ENCODE results near the gene SERPIND1. TPM values are rescaled to one million over a fixed set of nuclear protein-coding genes. Genes with fewer than 3 reads are reported as not detected.

Gene SERPIND1
- total RNA-seq, 4 donors from 2014 or later: 0.46 to 0.83 (median 0.50) TPM; not detected in 1

- Histone ChIP-seq H3K36me3 (peaks cover 45 to 88% (median 79%) of the 10 kb centered on the region in 4 donors), H3K9me3 (no peaks in the 10 kb centered on the region), H3K27me3 (no peaks in the 10 kb centered on the region), H3K4me1 (peaks cover 0 to 14% (median 12%) of the 10 kb centered on the region in 4 donors), H3K27ac (replicated peaks in 1 of 4) (no peak overlapping the region), H3K4me3 (no peak overlapping the region)
- DNase-seq (ENCODE audit: extremely low spot score): no peak
- TF ChIP-seq EP300 (IDR thresholded peaks at IDR 0.05) (no peak), POLR2A (IDR thresholded peaks at IDR 0.05; ENCODE audit: low read depth) (no peak), CTCF (IDR thresholded peaks at IDR 0.05) (no peak), POLR2AphosphoS5 (IDR thresholded peaks at IDR 0.05) (no peak)
- intact Hi-C loops (cut with DNase I): no loop called here
- WGBS: 86% methylated on average over 7 of the region's 7 CpGs
Observed at GRCh38 chr22:20794650-20795413, 20.9 kb downstream of the SERPIND1 start.

- Histone ChIP-seq H3K4me1 (peaks cover 0 to 14% (median 12%) of the 10 kb centered on the region in 4 donors), H3K27ac (replicated peaks in 1 of 4) (no peak overlapping the region), H3K4me3 (no peak overlapping the region), H3K36me3 (peaks cover 64 to 96% (median 88%) of the 10 kb centered on the region in 4 donors), H3K9me3 (no peaks in the 10 kb centered on the region), H3K27me3 (no peaks in the 10 kb centered on the region)
- 92% methylated on average over 8 of the region's 8 CpGs for WGBS
- intact Hi-C loops (cut with DNase I): no loop called here
- TF ChIP-seq CTCF (IDR thresholded peaks at IDR 0.05) (no peak), POLR2A (IDR thresholded peaks at IDR 0.05; ENCODE audit: low read depth) (no peak), EP300 (IDR thresholded peaks at IDR 0.05) (no peak), POLR2AphosphoS5 (IDR thresholded peaks at IDR 0.05) (no peak)
- DNase-seq (ENCODE audit: extremely low spot score): no peak
Observed at GRCh38 chr22:20796731-20797130, 22.8 kb downstream of the SERPIND1 start.

DNA sequence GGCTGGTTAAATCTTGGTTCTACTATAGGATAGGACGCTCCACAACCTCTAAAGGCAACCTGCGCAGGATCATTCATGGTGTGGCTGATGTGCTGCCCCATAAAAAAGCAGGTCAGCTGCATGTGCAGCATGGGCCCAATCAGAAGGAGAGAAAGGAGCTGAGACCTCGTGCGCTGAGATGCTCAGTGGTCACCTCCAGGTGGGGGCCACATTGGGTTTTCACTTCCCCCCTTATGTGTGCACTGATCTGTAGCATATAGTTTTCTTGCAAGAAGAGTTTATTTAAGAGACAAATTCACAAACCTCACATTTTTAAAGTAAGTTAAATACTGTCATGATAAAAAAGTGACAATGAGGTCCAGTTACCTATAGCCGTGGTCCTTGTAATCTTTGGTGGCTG is 24.3 kb downstream of the SERPIND1 start:
- Histone ChIP-seq H3K4me1 (peaks cover 0 to 11% (median 7%) of the 10 kb centered on the region in 4 donors), H3K27ac (replicated peaks in 1 of 4) (no peak overlapping the region), H3K36me3 (peaks cover 79 to 98% (median 90%) of the 10 kb centered on the region in 4 donors), H3K27me3 (no peaks in the 10 kb centered on the region), H3K9me3 (no peaks in the 10 kb centered on the region), H3K4me3 (no peak overlapping the region)
- no peak for DNase-seq (ENCODE audit: extremely low spot score)
- no peak for TF ChIP-seq POLR2AphosphoS5 (IDR thresholded peaks at IDR 0.05)
- TF ChIP-seq CTCF (IDR thresholded peaks at IDR 0.05): no peak
- TF ChIP-seq POLR2A (IDR thresholded peaks at IDR 0.05; ENCODE audit: low read depth): no peak
- no peak for TF ChIP-seq EP300 (IDR thresholded peaks at IDR 0.05)
- intact Hi-C loops (cut with DNase I): no loop called here
- 94% methylated on average over 5 of the region's 5 CpGs for WGBS

DNA sequence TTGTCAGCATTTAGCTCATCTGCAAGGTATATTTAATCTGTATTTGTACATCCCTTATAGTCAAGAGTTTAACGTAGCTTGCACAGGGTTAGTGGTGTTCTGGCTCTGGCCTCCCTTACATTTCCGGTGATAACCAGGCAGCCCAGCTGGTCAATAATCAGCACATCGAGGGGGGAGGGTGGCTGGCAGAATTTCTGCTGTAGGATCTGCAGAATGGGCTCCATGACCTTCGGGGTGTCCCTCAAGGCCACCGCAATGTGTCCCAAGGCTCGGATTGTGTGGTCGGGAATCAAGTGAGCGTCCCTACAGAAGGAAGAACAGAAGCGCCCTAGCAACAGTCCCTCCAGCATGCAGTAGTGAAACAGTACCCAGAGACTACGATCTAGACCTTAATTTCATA is 25.1 kb downstream of the SERPIND1 start:
- DNase-seq (ENCODE audit: extremely low spot score): no peak
- no peak for TF ChIP-seq EP300 (IDR thresholded peaks at IDR 0.05)
- TF ChIP-seq POLR2AphosphoS5 (IDR thresholded peaks at IDR 0.05): no peak
- TF ChIP-seq POLR2A (IDR thresholded peaks at IDR 0.05; ENCODE audit: low read depth): no peak
- no peak for TF ChIP-seq CTCF (IDR thresholded peaks at IDR 0.05)
- H3K27ac ChIP-seq (replicated peaks in 1 of 4): no peak overlapping the region
- peaks cover 0 to 3% (median under 1%) of the 10 kb centered on the region in 4 donors for H3K4me1 ChIP-seq
- H3K9me3 ChIP-seq: no peaks in the 10 kb centered on the region
- peaks cover 86 to 100% (median 96%) of the 10 kb centered on the region in 4 donors for H3K36me3 ChIP-seq
- intact Hi-C loops (cut with DNase I): no loop called here
- H3K27me3 ChIP-seq: no peaks in the 10 kb centered on the region
- no peak overlapping the region for H3K4me3 ChIP-seq
- 94% methylated on average over 10 of the region's 10 CpGs for WGBS

Measured in esophagus muscularis mucosa (tissue), 4 donors.